NK-92 treated with Interleukin-12 subunit alpha and Interleukin-12 subunit beta, amount 100 ng/mL, for 24 hours (cell line): Measurements from ENCODE around the gene PTPA.

Experiments used
- DNase-seq: peaks from one replicate; lab custom pipeline; 2025; lab: John Stamatoyannopoulos, UW

The PTPA gene

GRCh38 chr9:129084087-129084486 lies 27.1 kb upstream of the PTPA start:
- DNase-seq: no peak

DNA sequence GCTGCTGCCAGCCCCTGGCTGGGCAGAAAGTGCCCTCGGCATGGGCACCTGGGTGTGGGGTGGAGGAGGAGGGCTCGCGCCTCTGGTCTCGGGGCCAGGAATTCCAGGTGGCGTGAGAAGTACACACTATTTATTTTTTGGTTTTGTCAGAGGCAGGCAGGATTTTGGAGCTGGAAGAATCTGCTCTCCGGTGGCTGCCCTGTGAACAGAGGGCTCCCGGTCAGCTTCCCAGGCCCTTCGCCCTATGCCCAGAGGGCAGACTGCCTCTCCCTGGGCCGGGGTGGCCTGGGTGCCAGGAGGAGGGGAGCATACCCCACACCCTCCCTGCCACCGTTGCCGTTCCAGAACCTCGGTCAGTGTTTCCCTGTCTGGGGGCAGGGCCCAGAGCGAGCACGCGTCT lies 22.0 kb upstream of the PTPA start:
- DNase-seq: no peak

GRCh38 chr9:129093602-129094386 lies 17.4 kb upstream of the PTPA start:
- no peak for DNase-seq

- no peak for DNase-seq
Observed at GRCh38 chr9:129094387-129095169, 16.6 kb upstream of the PTPA start.

GRCh38 chr9:129095170-129095667 lies 16.0 kb upstream of the PTPA start:
- DNase-seq: no peak

DNA sequence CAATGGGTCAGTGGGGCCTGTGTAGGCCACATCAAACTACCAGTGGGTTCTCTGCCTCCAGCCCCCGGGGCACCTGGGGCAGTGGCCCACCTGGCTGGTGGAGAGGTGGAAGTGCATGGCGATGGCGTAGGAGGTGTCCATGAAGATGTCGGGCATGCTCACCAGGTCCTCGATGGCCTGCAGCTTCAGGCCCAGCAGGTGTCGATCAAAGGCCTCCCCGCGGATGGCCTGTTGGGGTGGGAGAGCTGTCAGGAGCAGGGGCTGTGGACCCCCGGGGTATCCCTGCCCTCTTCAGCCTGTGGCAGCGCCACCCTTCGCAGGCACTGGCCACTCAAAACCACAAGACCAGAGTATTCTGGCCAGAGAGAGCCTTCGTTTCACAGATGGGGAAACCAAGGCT lies 15.3 kb upstream of the PTPA start:
- DNase-seq: no peak

GRCh38 chr9:129097671-129098306 lies 13.4 kb upstream of the PTPA start:
- no peak for DNase-seq

GRCh38 chr9:129098328-129098727 lies 12.9 kb upstream of the PTPA start:
- DNase-seq: no peak

GRCh38 chr9:129100383-129101169 lies 10.6 kb upstream of the PTPA start:
- no peak for DNase-seq

DNA sequence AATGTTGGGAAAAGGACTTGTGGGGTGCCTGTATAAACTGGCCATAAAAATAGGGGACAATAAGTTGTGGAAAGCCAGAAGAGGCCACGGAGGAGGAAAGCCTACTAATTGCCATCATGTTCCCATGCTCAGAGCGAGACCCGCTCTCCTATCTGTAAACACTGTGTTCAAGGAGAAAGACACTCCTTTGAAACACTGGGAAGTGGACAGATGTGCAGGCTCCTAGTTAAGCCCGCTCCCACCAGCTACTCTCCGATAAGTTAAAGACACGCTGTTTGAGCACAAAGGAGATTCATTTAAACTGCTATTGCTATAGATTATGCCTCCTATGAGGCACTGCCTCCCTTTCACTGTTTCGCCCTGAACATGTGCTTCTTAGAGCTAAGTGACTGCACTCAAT lies 9.9 kb upstream of the PTPA start:
- no peak for DNase-seq

GRCh38 chr9:129102095-129102525 lies 9.1 kb upstream of the PTPA start:
- no peak for DNase-seq

DNA sequence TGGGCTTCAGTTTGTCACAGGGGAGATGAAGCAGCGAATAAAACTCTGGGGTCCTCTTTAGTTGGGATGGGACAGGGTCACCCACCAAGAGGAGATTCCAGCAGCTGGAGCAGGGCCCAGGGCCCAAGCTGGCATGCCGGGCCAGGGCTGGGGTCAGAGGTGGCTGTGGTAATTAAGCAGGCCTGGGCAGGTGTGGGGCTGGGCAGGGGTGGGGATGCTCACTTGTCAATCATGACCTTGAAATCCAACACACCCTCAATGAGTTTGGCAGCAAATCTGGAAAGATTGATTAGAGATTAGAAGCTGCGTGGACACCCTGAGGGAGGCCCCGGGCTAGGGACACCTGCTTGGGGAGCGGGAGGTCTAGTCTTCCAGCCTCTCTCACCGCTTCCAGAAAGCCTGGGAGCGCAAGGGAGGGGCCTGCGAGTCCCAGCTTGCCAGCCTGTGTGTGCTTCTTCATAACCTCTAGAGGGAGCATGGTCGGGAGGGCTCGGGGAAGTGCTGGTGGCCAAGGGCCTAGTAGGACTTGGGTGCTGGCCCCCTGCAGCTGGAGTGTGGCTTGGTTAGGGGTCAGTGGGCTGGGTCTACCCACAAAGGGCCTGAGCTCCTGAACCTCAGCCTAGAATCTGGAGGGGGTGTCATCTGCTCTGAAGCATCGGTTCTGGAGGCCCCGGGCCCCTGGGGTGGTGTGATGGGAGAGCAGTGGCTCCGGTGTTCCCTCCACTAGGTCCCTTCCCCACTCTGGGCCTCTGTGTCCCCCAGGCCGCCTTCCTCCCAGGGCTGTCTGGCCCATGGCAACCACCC lies 8.2 kb upstream of the PTPA start:
- DNase-seq: no peak

DNA sequence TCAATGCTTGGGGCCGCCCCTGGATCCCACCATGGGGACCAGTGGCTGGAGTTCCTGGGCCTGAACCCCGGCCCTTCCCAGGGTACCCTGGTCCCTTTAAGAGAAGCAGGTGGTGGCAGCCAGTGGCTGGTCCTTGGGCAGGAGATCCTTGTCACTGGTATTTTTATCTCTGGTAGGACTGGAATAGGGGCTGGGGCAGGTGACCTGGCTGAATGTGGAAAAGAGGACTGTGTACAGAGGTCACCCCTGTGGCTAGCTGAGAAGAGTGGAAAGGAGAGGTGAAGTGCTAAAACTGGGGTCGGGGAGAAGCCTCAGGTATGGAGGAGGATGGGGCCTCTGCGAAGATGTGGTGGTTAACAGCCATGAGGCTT lies 7.6 kb upstream of the PTPA start:
- no peak for DNase-seq

DNA sequence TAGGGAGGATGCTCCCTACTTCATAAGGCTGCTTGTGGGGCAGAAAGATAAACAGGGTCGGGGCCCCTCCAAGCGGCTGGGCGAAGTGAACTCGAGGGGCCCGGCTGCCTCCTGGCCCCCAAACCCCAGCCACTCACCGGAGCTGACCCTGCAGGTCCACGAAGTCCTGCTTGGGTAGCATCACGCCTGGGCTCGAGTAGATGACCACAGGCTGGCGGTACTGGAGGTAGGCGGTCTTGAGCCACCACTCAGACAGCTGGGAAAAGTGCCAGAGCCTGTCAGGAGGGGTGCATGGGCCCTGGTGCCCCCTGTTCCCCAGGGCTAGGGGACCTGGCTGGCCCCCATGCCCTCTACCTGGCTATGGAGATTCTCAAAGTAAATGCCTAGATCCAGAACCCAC lies 7.2 kb upstream of the PTPA start:
- DNase-seq: no peak

- no peak for DNase-seq
Observed at GRCh38 chr9:129105857-129106694, 5.1 kb upstream of the PTPA start.

DNA sequence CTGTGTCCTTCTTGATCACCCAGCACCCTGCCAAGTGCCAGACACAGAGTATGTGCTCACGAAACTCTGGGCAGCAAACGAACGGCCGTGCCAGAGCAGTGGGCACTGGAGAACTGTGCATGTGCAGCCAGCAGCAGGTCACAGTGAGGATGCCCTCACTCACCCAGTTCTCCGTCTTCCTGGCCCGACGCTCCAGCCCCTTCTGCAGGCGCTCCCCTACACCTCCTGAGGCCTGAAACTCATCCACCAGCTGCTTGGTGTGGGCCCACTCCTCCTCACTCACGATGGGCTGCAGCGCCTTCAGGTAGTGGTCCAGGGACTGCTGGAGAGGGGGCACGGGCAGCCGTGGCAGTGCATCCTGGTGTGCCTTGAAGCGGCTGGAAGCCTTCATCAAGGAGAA lies 3.6 kb upstream of the PTPA start:
- DNase-seq: no peak

DNA sequence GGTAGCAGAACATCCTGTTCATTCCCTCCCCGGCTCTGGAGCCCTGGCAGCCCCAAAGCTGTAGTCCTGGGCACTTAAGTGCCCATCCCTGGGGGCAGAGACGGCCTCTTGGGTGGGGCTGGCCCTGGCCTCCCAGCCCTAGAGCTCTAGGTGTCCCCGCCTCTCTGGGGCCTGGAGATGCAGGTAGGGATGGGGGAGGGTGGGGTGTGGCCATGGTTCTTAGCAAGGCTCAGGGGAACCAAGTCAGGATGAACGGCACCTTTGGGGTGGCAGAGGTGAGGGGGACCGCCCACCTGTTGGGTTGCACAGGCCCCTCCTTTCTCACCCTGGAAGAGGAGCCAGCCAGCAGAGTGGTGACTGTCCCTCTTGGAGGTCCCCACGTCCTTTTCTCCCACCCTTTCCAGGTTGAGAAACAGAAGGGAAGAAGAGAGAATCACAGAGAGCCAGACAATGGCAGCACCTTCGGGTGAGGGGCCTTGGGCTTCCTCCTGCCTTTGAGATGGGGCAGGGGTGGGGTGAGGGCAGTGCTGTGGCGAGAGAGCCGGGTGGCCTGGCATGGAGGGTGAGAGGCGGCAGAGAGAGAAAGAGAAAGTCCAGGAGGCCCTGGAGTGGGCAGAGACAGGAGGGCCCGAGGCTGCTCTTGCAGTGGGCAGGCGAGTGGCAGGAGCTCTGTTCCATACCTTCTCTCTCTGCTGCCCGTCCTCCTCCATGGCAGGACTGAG lies 3.0 kb upstream of the PTPA start:
- no peak for DNase-seq

GRCh38 chr9:129108805-129109536 lies 2.2 kb upstream of the PTPA start:
- DNase-seq: no peak

GRCh38 chr9:129109537-129109903 lies 1.7 kb upstream of the PTPA start:
- DNase-seq: no peak
